ENCODE data around the gene DSP. TPM values are rescaled to one million over a fixed set of nuclear protein-coding genes. Genes with fewer than 3 reads are reported as not detected.

Gene DSP
- total and polyA plus RNA-seq, 2 experiments from 2014 or later = 16.8 to 43.7 TPM

DNA sequence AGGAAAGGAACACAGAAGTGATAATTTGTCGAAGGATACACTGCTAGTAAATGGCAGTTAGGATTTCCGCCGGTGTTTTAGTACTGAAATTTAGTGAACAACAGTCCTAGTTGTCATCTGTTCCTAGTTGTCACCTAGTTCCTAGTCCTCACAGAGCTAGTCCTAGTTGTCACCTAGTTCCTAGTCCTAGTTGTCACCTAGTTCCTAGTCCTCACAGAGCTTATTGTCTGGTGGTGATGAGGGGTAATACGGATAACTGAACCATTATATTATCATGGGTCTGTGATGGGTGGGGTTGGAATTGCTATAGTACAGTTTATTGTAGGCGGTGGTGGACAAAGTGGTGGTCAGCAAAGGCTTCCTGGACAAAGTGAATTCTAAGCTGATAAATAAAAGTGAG is 50.3 kb downstream of the DSP start (continued):
- TF ChIP-seq, protein P1, sequence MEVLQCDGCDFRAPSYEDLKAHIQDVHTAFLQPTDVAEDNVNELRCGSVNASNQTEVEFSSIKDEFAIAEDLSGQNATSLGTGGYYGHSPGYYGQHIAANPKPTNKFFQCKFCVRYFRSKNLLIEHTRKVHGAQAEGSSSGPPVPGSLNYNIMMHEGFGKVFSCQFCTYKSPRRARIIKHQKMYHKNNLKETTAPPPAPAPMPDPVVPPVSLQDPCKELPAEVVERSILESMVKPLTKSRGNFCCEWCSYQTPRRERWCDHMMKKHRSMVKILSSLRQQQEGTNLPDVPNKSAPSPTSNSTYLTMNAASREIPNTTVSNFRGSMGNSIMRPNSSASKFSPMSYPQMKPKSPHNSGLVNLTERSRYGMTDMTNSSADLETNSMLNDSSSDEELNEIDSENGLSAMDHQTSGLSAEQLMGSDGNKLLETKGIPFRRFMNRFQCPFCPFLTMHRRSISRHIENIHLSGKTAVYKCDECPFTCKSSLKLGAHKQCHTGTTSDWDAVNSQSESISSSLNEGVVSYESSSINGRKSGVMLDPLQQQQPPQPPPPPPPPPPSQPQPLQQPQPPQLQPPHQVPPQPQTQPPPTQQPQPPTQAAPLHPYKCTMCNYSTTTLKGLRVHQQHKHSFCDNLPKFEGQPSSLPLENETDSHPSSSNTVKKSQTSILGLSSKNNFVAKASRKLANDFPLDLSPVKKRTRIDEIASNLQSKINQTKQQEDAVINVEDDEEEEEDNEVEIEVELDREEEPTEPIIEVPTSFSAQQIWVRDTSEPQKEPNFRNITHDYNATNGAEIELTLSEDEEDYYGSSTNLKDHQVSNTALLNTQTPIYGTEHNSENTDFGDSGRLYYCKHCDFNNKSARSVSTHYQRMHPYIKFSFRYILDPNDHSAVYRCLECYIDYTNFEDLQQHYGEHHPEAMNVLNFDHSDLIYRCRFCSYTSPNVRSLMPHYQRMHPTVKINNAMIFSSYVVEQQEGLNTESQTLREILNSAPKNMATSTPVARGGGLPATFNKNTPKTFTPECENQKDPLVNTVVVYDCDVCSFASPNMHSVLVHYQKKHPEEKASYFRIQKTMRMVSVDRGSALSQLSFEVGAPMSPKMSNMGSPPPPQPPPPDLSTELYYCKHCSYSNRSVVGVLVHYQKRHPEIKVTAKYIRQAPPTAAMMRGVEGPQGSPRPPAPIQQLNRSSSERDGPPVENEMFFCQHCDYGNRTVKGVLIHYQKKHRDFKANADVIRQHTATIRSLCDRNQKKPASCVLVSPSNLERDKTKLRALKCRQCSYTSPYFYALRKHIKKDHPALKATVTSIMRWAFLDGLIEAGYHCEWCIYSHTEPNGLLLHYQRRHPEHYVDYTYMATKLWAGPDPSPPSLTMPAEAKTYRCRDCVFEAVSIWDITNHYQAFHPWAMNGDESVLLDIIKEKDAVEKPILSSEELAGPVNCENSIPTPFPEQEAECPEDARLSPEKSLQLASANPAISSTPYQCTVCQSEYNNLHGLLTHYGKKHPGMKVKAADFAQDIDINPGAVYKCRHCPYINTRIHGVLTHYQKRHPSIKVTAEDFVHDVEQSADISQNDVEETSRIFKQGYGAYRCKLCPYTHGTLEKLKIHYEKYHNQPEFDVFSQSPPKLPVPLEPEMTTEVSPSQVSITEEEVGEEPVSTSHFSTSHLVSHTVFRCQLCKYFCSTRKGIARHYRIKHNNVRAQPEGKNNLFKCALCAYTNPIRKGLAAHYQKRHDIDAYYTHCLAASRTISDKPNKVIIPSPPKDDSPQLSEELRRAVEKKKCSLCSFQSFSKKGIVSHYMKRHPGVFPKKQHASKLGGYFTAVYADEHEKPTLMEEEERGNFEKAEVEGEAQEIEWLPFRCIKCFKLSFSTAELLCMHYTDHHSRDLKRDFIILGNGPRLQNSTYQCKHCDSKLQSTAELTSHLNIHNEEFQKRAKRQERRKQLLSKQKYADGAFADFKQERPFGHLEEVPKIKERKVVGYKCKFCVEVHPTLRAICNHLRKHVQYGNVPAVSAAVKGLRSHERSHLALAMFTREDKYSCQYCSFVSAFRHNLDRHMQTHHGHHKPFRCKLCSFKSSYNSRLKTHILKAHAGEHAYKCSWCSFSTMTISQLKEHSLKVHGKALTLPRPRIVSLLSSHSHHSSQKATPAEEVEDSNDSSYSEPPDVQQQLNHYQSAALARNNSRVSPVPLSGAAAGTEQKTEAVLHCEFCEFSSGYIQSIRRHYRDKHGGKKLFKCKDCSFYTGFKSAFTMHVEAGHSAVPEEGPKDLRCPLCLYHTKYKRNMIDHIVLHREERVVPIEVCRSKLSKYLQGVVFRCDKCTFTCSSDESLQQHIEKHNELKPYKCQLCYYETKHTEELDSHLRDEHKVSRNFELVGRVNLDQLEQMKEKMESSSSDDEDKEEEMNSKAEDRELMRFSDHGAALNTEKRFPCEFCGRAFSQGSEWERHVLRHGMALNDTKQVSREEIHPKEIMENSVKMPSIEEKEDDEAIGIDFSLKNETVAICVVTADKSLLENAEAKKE (CRISPR knock-in tag; IDR thresholded peaks at IDR 0.05) = no peak
- no peak for TF ChIP-seq ZNF114 (CRISPR knock-in tag; IDR thresholded peaks at IDR 0.05)

DNA sequence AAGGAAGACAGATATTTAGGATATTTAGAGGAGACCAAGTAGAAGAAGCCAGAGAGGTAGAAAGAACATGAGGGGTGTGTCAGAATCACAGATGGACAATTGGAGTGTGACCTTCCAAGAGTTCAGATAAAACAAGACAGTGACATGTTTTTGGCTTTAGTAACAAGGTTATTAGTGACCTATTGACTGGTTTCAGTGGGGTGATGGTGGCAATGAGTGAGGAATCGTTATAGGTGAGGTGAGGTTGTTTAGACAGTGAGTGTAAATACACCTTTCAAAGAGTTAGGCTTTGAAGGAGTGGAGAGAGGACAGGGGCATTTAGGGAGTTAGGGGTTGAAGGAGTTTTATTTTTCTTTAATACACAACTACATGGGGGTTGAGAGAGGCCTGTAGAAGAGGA is 51.8 kb downstream of the DSP start:
- no peaks in the 10 kb centered on the region for H3K9me2 ChIP-seq (ENCODE audit: insufficient read depth)
- DNase-seq (ENCODE audit: low spot score) (no peak), ATAC-seq (no peak)
- Mint-ChIP-seq H3K4me3 (no peak overlapping the region), H3K9me3 (no peaks in the 10 kb centered on the region), H3K27me3 (ENCODE audit: insufficient read depth, low read depth, poor library complexity) (no peaks in the 10 kb centered on the region), H3K27ac (no peak overlapping the region), H3K36me3 (ENCODE audit: low read depth) (peaks cover 31% of the 10 kb centered on the region; the same call in 2 of the 3 replicates), H3K4me1 (peaks cover 24% of the 10 kb centered on the region)
- H3K27me3 ChIP-seq (ENCODE audit: insufficient read depth) = no peaks in the 10 kb centered on the region
- no peak overlapping the region for H3K27ac ChIP-seq (ENCODE audit: low read depth)
- H3K4me2 ChIP-seq = no peak overlapping the region
- H3K4me1 ChIP-seq (ENCODE audit: insufficient read depth) = peaks cover 16% of the 10 kb centered on the region
- no peak overlapping the region for H2AFZ ChIP-seq
- H3K79me2 ChIP-seq (replicated peaks; ENCODE audit: insufficient read depth) = peaks cover 47% of the 10 kb centered on the region
- H3K36me3 ChIP-seq (ENCODE audit: insufficient read depth) = peaks cover 29% of the 10 kb centered on the region
- H3F3A ChIP-seq (replicated peaks; ENCODE audit: low read depth) = no peaks in the 10 kb centered on the region
- peaks cover 35% of the 10 kb centered on the region for H4K20me1 ChIP-seq (replicated peaks; ENCODE audit: insufficient read depth)
- no peak overlapping the region for H3K4me3 ChIP-seq
- TF ChIP-seq CREB1 (CRISPR knock-in tag; IDR thresholded peaks at IDR 0.05; ENCODE audit: low read depth) (no peak), ZNF331 (CRISPR knock-in tag; IDR thresholded peaks at IDR 0.05; ENCODE audit: low read depth) (no peak), EZH2phosphoT487 (IDR thresholded peaks at IDR 0.05; ENCODE audit: unreplicated experiment) (no peak), STAT1 (IDR thresholded peaks at IDR 0.05; ENCODE audit: unreplicated experiment) (no peak), POLR2AphosphoS5 (IDR thresholded peaks at IDR 0.05; ENCODE audit: low read depth) (no peak), EZH2 (IDR thresholded peaks at IDR 0.05; ENCODE audit: low read depth, unreplicated experiment) (no peak), JUNB (IDR thresholded peaks at IDR 0.05; ENCODE audit: unreplicated experiment) (no peak), NANOG (IDR thresholded peaks at IDR 0.05; ENCODE audit: borderline replicate concordance) (no peak)
- TF ChIP-seq, protein P1 (CRISPR knock-in tag; IDR thresholded peaks at IDR 0.05) = no peak

All from GM23338 (cell line).